Cardiac muscle cell (in vitro differentiated cells and primary cell): Measurements from ENCODE around the gene EGLN2. TPM values are rescaled to one million over a fixed set of nuclear protein-coding genes. Genes with fewer than 3 reads are reported as not detected.

Source experiments
- DNase-seq, 2 donors: peaks; one replicate each; pipeline versions ENCODE4 v3.0.0 to v3.0.0-alpha.2; 2010 to 2017; ENCODE audit warnings: low read depth in 1 of 2, low spot score in 1 of 2
- H3K27ac ChIP-seq: fragments of 200-600 bp; sonication (generic); 2 replicates; pipeline ENCODE4 v1.5.1; 2016
- H3K27me3 ChIP-seq: fragments of 200-600 bp; sonication (generic); 2 replicates; pipeline ENCODE4 v1.6.0; 2016; ENCODE audit warnings: control low read depth
- H3K36me3 ChIP-seq: fragments of 200-600 bp; sonication (generic); 2 replicates; pipeline ENCODE4 v1.5.1; 2016; ENCODE audit warnings: control low read depth
- H3K4me1 ChIP-seq: fragments of 200-600 bp; sonication (generic); 2 replicates; pipeline ENCODE4 v1.8.1; 2017; ENCODE audit warnings: low read depth, mild to moderate bottlenecking, mixed run types
- H3K4me3 ChIP-seq: fragments of 200-600 bp; sonication (generic); 2 replicates; pipeline ENCODE4 v1.5.1; 2016; ENCODE audit warnings: mild to moderate bottlenecking
- H3K9me3 ChIP-seq: fragments of 200-600 bp; sonication (generic); 2 replicates; pipeline ENCODE4 v1.5.1; 2017; ENCODE audit warnings: low read depth, mild to moderate bottlenecking, control low read depth
- CTCF ChIP-seq: IDR thresholded peaks from 2 replicates; pipeline ENCODE4 v1.5.1; 2012; ENCODE audit warnings: low read depth, mild to moderate bottlenecking, low read length
- polyA plus RNA-seq: library from polyadenylated mRNA; unstranded; fragments of >200 nt; fragmentation: Nextera tagmentation; extraction: Ambion mirVana; gene quantifications from 2 replicates; pipeline ENCODE4 v1.2.1, GENCODE V29; 2016
- total RNA-seq: library from RNA; depleted of rRNA; stranded (reverse); fragments of >200 nt; gene quantifications from 2 replicates; pipeline ENCODE4 v1.2.3, GENCODE V29; 2016

EGLN2 gene
- total and polyA plus RNA-seq, 2 experiments from 2014 or later, result 99.5 to 122 TPM

- Histone ChIP-seq H3K27me3 (no peaks in the 10 kb centered on the region), H3K9me3 (no peaks in the 10 kb centered on the region), H3K4me3 (no peak overlapping the region), H3K27ac (peak overlapping the region; percentile 36), H3K36me3 (peaks cover 17% of the 10 kb centered on the region), H3K4me1 (peaks cover 2% of the 10 kb centered on the region)
- no peak for TF ChIP-seq CTCF
- peak in 1 of 2 donors; percentile 30 for DNase-seq
These were observed 44.3 kb upstream of the EGLN2 start for GRCh38 chr19:40754611-40755247.

GRCh38 chr19:40755248-40755624, 43.8 kb upstream of the EGLN2 start:
- Histone ChIP-seq H3K27ac (no peak overlapping the region), H3K9me3 (no peaks in the 10 kb centered on the region)

GRCh38 chr19:40755791-40756190, 43.2 kb upstream of the EGLN2 start:
- Histone ChIP-seq H3K4me1 (no peaks in the 10 kb centered on the region), H3K27me3 (no peaks in the 10 kb centered on the region), H3K27ac (no peak overlapping the region), H3K4me3 (no peak overlapping the region), H3K36me3 (peaks cover 26% of the 10 kb centered on the region), H3K9me3 (no peaks in the 10 kb centered on the region)
- no peak for TF ChIP-seq CTCF
- DNase-seq, result no peak

More at GRCh38 chr19:40755248-40755624, 43.8 kb upstream of the EGLN2 start:
- TF ChIP-seq CTCF, result no peak
- DNase-seq, result no peak
- Histone ChIP-seq H3K4me1 (no peaks in the 10 kb centered on the region), H3K27me3 (no peaks in the 10 kb centered on the region), H3K4me3 (no peak overlapping the region), H3K36me3 (peaks cover 21% of the 10 kb centered on the region)

- Histone ChIP-seq H3K4me3 (no peak overlapping the region), H3K36me3 (peaks cover 28% of the 10 kb centered on the region), H3K4me1 (no peaks in the 10 kb centered on the region), H3K27me3 (no peaks in the 10 kb centered on the region), H3K9me3 (no peaks in the 10 kb centered on the region), H3K27ac (no peak overlapping the region)
- no peak for DNase-seq
- no peak for TF ChIP-seq CTCF
These were observed 42.4 kb upstream of the EGLN2 start for GRCh38 chr19:40756502-40757110.

GRCh38 chr19:40758491-40758890, 40.5 kb upstream of the EGLN2 start:
- H3K27ac ChIP-seq, result no peak overlapping the region
- no peak for TF ChIP-seq CTCF
- H3K27me3 ChIP-seq, result no peaks in the 10 kb centered on the region
- no peaks in the 10 kb centered on the region for H3K4me1 ChIP-seq
- no peak for DNase-seq
- no peak overlapping the region for H3K4me3 ChIP-seq
- no peaks in the 10 kb centered on the region for H3K9me3 ChIP-seq
- H3K36me3 ChIP-seq, result peaks cover 45% of the 10 kb centered on the region
